ENCODE measurements around the gene PPP6R2.

- TF ChIP-seq CTCF (conservative IDR thresholded peaks at IDR 0.05 in 1 of 2, IDR thresholded peaks at IDR 0.05 in 1 of 2; ENCODE audit: low read depth in 1 of 2, low read length in 2 of 2) (no peak), EZH2 (IDR thresholded peaks at IDR 0.05; ENCODE audit: low read length, missing control alignments) (no peak)
Observed at GRCh38 chr22:50459496-50460140, 116.5 kb downstream of the PPP6R2 start.
